ENCODE results near the gene OPCML.

DNA sequence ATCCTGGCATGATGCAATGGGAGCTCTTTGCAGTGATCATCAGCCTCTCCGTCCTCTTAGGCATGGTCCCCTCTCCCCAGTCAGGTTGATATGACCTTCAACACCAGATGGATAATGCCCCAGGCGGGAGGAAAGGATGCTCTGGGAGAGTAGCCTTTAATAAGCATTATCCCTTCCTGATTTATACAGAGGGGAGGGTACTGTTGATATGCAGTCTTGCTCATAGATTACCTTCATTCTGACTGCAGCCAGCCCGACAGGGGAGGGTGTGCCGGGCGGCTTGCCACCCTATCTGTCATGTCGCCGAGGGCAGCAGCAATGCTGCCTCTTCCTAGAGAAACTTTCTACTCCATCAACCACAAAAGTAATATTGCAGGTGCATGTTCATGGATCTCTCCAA, 497.4 kb downstream of the OPCML start:
- TF ChIP-seq, protein P1, sequence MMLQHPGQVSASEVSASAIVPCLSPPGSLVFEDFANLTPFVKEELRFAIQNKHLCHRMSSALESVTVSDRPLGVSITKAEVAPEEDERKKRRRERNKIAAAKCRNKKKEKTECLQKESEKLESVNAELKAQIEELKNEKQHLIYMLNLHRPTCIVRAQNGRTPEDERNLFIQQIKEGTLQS (IDR thresholded peaks at IDR 0.05) = no peak
- TF ChIP-seq, protein P2, sequence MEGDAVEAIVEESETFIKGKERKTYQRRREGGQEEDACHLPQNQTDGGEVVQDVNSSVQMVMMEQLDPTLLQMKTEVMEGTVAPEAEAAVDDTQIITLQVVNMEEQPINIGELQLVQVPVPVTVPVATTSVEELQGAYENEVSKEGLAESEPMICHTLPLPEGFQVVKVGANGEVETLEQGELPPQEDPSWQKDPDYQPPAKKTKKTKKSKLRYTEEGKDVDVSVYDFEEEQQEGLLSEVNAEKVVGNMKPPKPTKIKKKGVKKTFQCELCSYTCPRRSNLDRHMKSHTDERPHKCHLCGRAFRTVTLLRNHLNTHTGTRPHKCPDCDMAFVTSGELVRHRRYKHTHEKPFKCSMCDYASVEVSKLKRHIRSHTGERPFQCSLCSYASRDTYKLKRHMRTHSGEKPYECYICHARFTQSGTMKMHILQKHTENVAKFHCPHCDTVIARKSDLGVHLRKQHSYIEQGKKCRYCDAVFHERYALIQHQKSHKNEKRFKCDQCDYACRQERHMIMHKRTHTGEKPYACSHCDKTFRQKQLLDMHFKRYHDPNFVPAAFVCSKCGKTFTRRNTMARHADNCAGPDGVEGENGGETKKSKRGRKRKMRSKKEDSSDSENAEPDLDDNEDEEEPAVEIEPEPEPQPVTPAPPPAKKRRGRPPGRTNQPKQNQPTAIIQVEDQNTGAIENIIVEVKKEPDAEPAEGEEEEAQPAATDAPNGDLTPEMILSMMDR (IDR thresholded peaks at IDR 0.05; ENCODE audit: low read depth, low read length, missing input control) = no peak
- TF ChIP-seq, protein P3, sequence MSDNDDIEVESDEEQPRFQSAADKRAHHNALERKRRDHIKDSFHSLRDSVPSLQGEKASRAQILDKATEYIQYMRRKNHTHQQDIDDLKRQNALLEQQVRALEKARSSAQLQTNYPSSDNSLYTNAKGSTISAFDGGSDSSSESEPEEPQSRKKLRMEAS (IDR thresholded peaks at IDR 0.05) = no peak
- TF ChIP-seq SP1 (IDR thresholded peaks at IDR 0.05) (no peak), HNF4G (IDR thresholded peaks at IDR 0.05) (no peak)
